ENCODE results near the gene RNF214.
A peak's percentile ranks its signal among the peaks of the same experiment; 100 is the strongest.

The RNF214 gene

GRCh38 chr11:117223741-117224689 is 8.5 kb upstream of the RNF214 start:
- no peak overlapping the region for H3K4me3 ChIP-seq (ENCODE audit: low read depth, low read length)
- TF ChIP-seq, protein P1, sequence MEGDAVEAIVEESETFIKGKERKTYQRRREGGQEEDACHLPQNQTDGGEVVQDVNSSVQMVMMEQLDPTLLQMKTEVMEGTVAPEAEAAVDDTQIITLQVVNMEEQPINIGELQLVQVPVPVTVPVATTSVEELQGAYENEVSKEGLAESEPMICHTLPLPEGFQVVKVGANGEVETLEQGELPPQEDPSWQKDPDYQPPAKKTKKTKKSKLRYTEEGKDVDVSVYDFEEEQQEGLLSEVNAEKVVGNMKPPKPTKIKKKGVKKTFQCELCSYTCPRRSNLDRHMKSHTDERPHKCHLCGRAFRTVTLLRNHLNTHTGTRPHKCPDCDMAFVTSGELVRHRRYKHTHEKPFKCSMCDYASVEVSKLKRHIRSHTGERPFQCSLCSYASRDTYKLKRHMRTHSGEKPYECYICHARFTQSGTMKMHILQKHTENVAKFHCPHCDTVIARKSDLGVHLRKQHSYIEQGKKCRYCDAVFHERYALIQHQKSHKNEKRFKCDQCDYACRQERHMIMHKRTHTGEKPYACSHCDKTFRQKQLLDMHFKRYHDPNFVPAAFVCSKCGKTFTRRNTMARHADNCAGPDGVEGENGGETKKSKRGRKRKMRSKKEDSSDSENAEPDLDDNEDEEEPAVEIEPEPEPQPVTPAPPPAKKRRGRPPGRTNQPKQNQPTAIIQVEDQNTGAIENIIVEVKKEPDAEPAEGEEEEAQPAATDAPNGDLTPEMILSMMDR (IDR thresholded peaks at IDR 0.05; ENCODE audit: low read depth, low read length, missing control alignments): no peak
- no peak for DNase-seq (ENCODE audit: low read depth)
- in situ Hi-C loops (cut with HindIII; ENCODE audit: low sequenced_read_pairs): no loop called here

DNA sequence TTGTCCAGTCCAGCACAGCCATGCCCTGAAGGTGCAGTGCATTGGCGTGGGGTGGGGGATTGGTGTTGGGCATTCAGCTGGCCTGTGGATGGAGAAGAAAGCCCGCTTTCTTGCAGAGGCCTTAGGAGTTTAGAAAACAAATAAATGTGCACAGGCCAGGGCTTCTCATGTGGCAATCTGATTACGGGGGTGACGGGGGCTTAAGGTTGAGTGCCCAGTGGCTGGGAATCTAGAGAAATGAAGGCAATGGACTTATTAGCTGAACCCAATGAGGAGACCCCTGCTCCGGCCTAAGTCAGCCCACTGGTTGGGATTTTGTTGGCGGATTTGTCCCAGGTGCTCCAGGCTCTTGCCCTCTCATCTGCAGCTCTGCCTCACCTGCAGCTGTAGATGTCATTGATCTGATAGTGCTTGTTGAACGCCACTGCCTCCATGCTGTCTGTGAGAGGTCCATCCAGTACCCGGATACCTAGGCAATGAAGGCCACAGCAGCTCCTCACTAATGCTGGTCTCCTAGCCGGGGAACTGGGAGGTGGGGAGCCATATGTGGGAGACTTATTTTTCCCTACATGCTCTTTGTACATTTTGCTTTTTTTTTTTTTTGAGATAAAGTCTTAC is 6.8 kb upstream of the RNF214 start:
- TF ChIP-seq, protein P1 (IDR thresholded peaks at IDR 0.05; ENCODE audit: low read depth, low read length, missing control alignments): no peak
- DNase-seq (ENCODE audit: low read depth): no peak
- H3K4me3 ChIP-seq (ENCODE audit: low read depth, low read length): no peak overlapping the region
- in situ Hi-C loops (cut with HindIII; ENCODE audit: low sequenced_read_pairs): no loop called here

GRCh38 chr11:117226388-117227385 is 5.8 kb upstream of the RNF214 start:
- in situ Hi-C loops (cut with HindIII; ENCODE audit: low sequenced_read_pairs): no loop called here
- TF ChIP-seq, protein P1 (IDR thresholded peaks at IDR 0.05; ENCODE audit: low read depth, low read length, missing control alignments): peak; percentile 77
- DNase-seq (ENCODE audit: low read depth): peak; percentile 64
- no peak overlapping the region for H3K4me3 ChIP-seq (ENCODE audit: low read depth, low read length)

DNA sequence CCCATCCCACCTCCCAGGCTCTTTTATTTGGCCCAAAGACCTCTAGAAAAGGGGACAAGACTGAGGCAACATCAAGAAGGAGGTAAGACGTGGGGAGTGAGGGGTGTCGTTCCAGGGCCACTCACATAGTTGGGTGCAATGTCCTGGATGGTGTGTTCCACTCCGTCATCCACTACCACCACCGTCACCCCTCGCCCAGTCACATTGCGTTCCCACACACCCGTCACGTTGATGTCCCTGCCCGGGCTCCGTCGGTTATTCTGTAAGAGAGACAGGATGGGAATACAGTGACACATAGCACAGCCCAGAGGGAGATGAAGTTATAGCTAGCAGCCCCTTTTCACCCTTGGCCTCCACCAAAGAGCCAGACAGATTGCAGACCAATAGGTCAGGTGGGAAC is 4.4 kb upstream of the RNF214 start:
- no peak overlapping the region for H3K4me3 ChIP-seq (ENCODE audit: low read depth, low read length)
- TF ChIP-seq, protein P1 (IDR thresholded peaks at IDR 0.05; ENCODE audit: low read depth, low read length, missing control alignments): no peak
- in situ Hi-C loops (cut with HindIII; ENCODE audit: low sequenced_read_pairs): no loop called here
- DNase-seq (ENCODE audit: low read depth): no peak

- no peak for DNase-seq (ENCODE audit: low read depth)
- H3K4me3 ChIP-seq (ENCODE audit: low read depth, low read length): no peak overlapping the region
- in situ Hi-C loops (cut with HindIII; ENCODE audit: low sequenced_read_pairs): no loop called here
- TF ChIP-seq, protein P1 (IDR thresholded peaks at IDR 0.05; ENCODE audit: low read depth, low read length, missing control alignments): no peak
Measured at GRCh38 chr11:117229411-117229810, 3.1 kb upstream of the RNF214 start.

DNA sequence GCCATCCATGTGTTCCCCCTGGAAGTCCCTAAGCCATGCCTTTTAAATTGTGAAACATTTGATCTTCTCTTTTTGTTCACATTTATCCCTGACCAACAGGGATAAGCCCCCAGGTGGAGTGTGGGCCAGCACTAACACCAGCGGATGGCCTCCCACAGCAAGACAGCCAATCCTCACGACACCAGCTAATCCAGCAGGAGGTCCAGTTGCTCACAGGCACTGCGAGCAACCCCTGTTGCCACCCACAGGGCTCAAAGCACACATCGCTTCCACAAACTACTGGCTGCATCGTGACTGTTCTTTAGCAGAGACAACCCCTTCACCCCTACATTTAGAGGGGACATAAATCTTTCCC is 2.6 kb upstream of the RNF214 start:
- in situ Hi-C loops (cut with HindIII; ENCODE audit: low sequenced_read_pairs): no loop called here
- TF ChIP-seq, protein P1 (IDR thresholded peaks at IDR 0.05; ENCODE audit: low read depth, low read length, missing control alignments): no peak
- no peak for DNase-seq (ENCODE audit: low read depth)
- no peak overlapping the region for H3K4me3 ChIP-seq (ENCODE audit: low read depth, low read length)

All from astrocyte of the cerebellum (primary cell).